Panc1 (cell line): ENCODE measurements around the gene JCHAIN. TPM values are rescaled to one million over a fixed set of nuclear protein-coding genes. Genes with fewer than 3 reads are reported as not detected.
A peak's percentile ranks its signal among the peaks of the same experiment; 100 is the strongest.

Experiments
- ATAC-seq: fragments of 200-7000 bp; cut with Tn5 transposase; 2 replicates; pipeline ENCODE4 v1.9.1; 2020; ENCODE audit warnings: mild to moderate bottlenecking, moderate library complexity
- BruUV-seq: library from RNA; stranded (reverse); fragments of 400-500 nt; replicated peaks from 2 replicates; lab custom pipeline; 2021; lab: Mats Ljungman, UMichigan
- CTCF ChIA-PET: fragments of 300-600 bp; sonication (Branson Sonifier 250); formaldehyde crosslinking; loops from one replicate; lab custom pipeline; 2022; ENCODE audit warnings: antibody characterized with exemption; lab: Charles Lee
- POLR2A ChIA-PET: fragments of 300-600 bp; sonication (Branson Sonifier 250); formaldehyde crosslinking; loops from one replicate; lab custom pipeline; 2022; ENCODE audit warnings: antibody characterized with exemption; lab: Charles Lee
- DNase-seq: peaks from one replicate; pipeline ENCODE4 v3.0.0-alpha.2; 2010; ENCODE audit warnings: low read depth, low spot score
- H3K27ac ChIP-seq: 2 replicates; pipeline ENCODE4 v1.5.1; 2011; ENCODE audit warnings: mild to moderate bottlenecking, low read length, inconsistent platforms
- H3K27me3 ChIP-seq: fragments of 200-500 bp; sonication (Bioruptor generic); 2 replicates; pipeline ENCODE4 v1.6.0; 2014; ENCODE audit warnings: low read length, inconsistent platforms; ENCODE audit not compliant: control insufficient read depth, insufficient read depth
- H3K36me3 ChIP-seq: fragments of 200-500 bp; sonication (Bioruptor generic); 2 replicates; pipeline ENCODE4 v1.5.1; 2014; ENCODE audit warnings: inconsistent platforms, mild to moderate bottlenecking, low read length, moderate library complexity; ENCODE audit not compliant: control insufficient read depth, insufficient read depth
- H3K4me1 ChIP-seq: 2 replicates; pipeline ENCODE4 v1.5.1; 2011; ENCODE audit warnings: inconsistent platforms, mild to moderate bottlenecking, low read length, moderate library complexity; ENCODE audit not compliant: control insufficient read depth, insufficient read depth
- H3K4me3 ChIP-seq, 2 experiments: 2 replicates each; pipeline ENCODE4 v1.5.1; 2011 to 2012; ENCODE audit warnings: low read depth in 2 of 2, low read length in 2 of 2, mild to moderate bottlenecking in 2 of 2, inconsistent platforms in 1 of 2, moderate library complexity in 1 of 2
- H3K9me3 ChIP-seq: fragments of 200-500 bp; sonication (Bioruptor generic); 2 replicates; pipeline ENCODE4 v1.5.1; 2014; ENCODE audit warnings: low read depth, mild to moderate bottlenecking, inconsistent platforms, low read length, moderate library complexity; ENCODE audit not compliant: control insufficient read depth, insufficient read depth
- CTCF ChIP-seq: fragments of 450-650 bp; IDR thresholded peaks from 2 replicates; pipeline ENCODE4 v1.5.1; 2017; ENCODE audit warnings: mild to moderate bottlenecking
- POLR2AphosphoS5 ChIP-seq: IDR thresholded peaks from 2 replicates; pipeline ENCODE4 v1.6.1; 2012; ENCODE audit warnings: mild to moderate bottlenecking, low read depth, low read length, moderate library complexity
- REST ChIP-seq, 2 experiments: IDR thresholded peaks; 2 replicates each; pipeline ENCODE4 v1.6.1; 2011 to 2012; ENCODE audit warnings: low read depth in 2 of 2, control low read depth in 1 of 2, low read length in 1 of 2, mild to moderate bottlenecking in 1 of 2, moderate library complexity in 1 of 2; ENCODE audit not compliant: insufficient read depth in 1 of 2
- SIN3A ChIP-seq: IDR thresholded peaks from 2 replicates; pipeline ENCODE4 v1.6.1; 2012; ENCODE audit warnings: low read depth, mild to moderate bottlenecking, low read length, moderate library complexity, borderline replicate concordance; ENCODE audit not compliant: insufficient read depth
- TCF7L2 ChIP-seq: IDR thresholded peaks from 2 replicates; pipeline ENCODE4 v1.6.1; 2011; ENCODE audit warnings: mild to moderate bottlenecking, low read depth, low read length, inconsistent platforms
- in situ Hi-C: cut with HindIII; loops from 2 replicates; pipeline ENCODE4 v1.10.0; 2016; ENCODE audit warnings: low sequenced_read_pairs, low pct_unique_long_range_greater_than_20kb
- intact Hi-C: fragments of 100-400 bp; cut with micrococcal nuclease; formaldehyde crosslinking; loops from one replicate; pipeline ENCODE4 v1.10.0; 2022; ENCODE audit not compliant: unreplicated experiment
- total RNA-seq: library from RNA; stranded (reverse); gene quantifications from one replicate; pipeline ENCODE4 v1.2.1, GENCODE V29; 2021; ENCODE audit not compliant: unreplicated experiment

JCHAIN gene
- total RNA-seq, 1 experiment from 2014 or later: 0.36 TPM

- TF ChIP-seq REST (IDR thresholded peaks at IDR 0.05; ENCODE audit: insufficient read depth in 1 of 2, low read depth in 2 of 2, low read length in 1 of 2): no peak
- TF ChIP-seq CTCF: no peak
- TF ChIP-seq TCF7L2: no peak
- no peak for TF ChIP-seq POLR2AphosphoS5
- no peak for TF ChIP-seq SIN3A
- no peaks in the 10 kb centered on the region for H3K27me3 ChIP-seq
- peaks cover 2% of the 10 kb centered on the region for H3K36me3 ChIP-seq
- peaks cover 13% of the 10 kb centered on the region; the same call in 1 of the 2 replicates for H3K4me1 ChIP-seq
- H3K4me3 ChIP-seq: no peak overlapping the region
- no peaks in the 10 kb centered on the region for H3K9me3 ChIP-seq
- POLR2A ChIA-PET: interaction anchor here (1.3 kb wide), 1 partner anchor 13 kb away, joined by 4 read pairs; no protein-coding TSS in a partner anchor
- BruUV-seq: no TSS peak
- in situ Hi-C loops (no loop called here), intact Hi-C loops (no loop called here)
- CTCF ChIA-PET: no interaction called here
- ATAC-seq (no peak), DNase-seq (no peak)
- H3K27ac ChIP-seq: no peak overlapping the region
Observed at GRCh38 chr4:70691661-70692060, 25.4 kb upstream of the JCHAIN start.

DNA sequence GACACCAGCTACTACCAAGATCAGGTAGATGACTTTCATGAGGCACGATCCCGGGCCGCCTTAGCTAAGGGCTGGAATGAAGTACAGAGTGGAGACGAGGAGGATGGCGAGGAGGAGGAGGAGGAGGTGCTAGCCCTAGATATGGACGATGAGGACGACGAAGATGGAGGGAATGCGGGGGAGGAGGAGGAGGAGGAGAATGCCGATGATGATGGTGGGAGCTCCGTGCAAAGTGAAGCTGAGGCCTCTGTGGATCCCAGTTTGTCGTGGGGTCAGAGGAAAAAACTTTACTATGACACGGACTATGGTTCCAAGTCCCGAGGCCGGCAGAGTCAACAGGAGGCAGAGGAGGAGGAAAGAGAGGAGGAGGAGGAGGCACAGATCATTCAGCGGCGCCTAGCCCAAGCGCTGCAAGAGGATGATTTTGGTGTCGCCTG, 22.5 kb upstream of the JCHAIN start:
- H3K27me3 ChIP-seq: no peaks in the 10 kb centered on the region
- peaks cover 13% of the 10 kb centered on the region; the same call in 1 of the 2 replicates for H3K4me1 ChIP-seq
- POLR2A ChIA-PET: no interaction called here
- peak overlapping the region; percentile 93 for H3K27ac ChIP-seq
- BruUV-seq: no TSS peak
- CTCF ChIA-PET: no interaction called here
- TF ChIP-seq SIN3A: no peak
- TF ChIP-seq REST (IDR thresholded peaks at IDR 0.05; ENCODE audit: insufficient read depth in 1 of 2, low read depth in 2 of 2, low read length in 1 of 2): no peak
- no peak for TF ChIP-seq TCF7L2
- TF ChIP-seq CTCF: no peak
- no peak for TF ChIP-seq POLR2AphosphoS5
- peak; percentile 17; the same call in 1 of the 2 replicates for ATAC-seq
- no peak for DNase-seq
- peak overlapping the region; percentile 63 to 92 for H3K4me3 ChIP-seq
- intact Hi-C loops: loop anchor here (2.0 kb wide), 1 partner anchor 16 kb away; no protein-coding TSS in a partner anchor
- no peaks in the 10 kb centered on the region for H3K9me3 ChIP-seq
- in situ Hi-C loops: no loop called here
- H3K36me3 ChIP-seq: peaks cover 2% of the 10 kb centered on the region
